Natural killer cell treated with Interleukin-12 subunit alpha and Interleukin-12 subunit beta and Interleukin-15 and Interleukin-18, amount 100 ng/mL, for 72 hours (primary cell): ENCODE measurements around the gene TRABD. TPM values are rescaled to one million over a fixed set of nuclear protein-coding genes. Genes with fewer than 3 reads are reported as not detected.

Source experiments
- ATAC-seq, 2 donors: fragments of 150-1000 bp; cut with Tn5 transposase in 1 of 2; sonication (Bioruptor Pico), chemical (Tn5 transposase) in 1 of 2; 2 replicates each; pipeline ENCODE4 v1.10.0; 2021
- DNase-seq: peaks from one replicate; pipeline ENCODE4 v3.0.0; 2022; ENCODE audit warnings: low spot score
- H3K27ac Mint-ChIP-seq, 2 donors: 1 replicate in 1 of 2; 2 replicates in 1 of 2; pipeline ENCODE4 v1.8.0; 2022; ENCODE audit warnings: mixed read lengths in 2 of 2, mild to moderate bottlenecking in 1 of 2, moderate library complexity in 1 of 2
- H3K27me3 Mint-ChIP-seq, 2 donors: 1 replicate in 1 of 2; 2 replicates in 1 of 2; pipeline ENCODE4 v1.8.0; 2022; ENCODE audit warnings: mixed read lengths in 2 of 2
- H3K36me3 Mint-ChIP-seq: one replicate; pipeline ENCODE4 v1.8.0; 2022; ENCODE audit warnings: mixed read lengths
- H3K4me1 Mint-ChIP-seq, 2 donors: 1 replicate in 1 of 2; 2 replicates in 1 of 2; pipeline ENCODE4 v1.8.0; 2022; ENCODE audit warnings: low read depth in 2 of 2, mixed read lengths in 2 of 2, mild to moderate bottlenecking in 1 of 2
- H3K4me3 Mint-ChIP-seq: one replicate; pipeline ENCODE4 v1.8.0; 2022; ENCODE audit warnings: mixed read lengths
- H3K9me3 Mint-ChIP-seq: 2 replicates; pipeline ENCODE4 v1.8.0; 2022; ENCODE audit warnings: mixed read lengths
- total RNA-seq, 2 donors: library from RNA; stranded (reverse); gene quantifications; one replicate each; pipeline ENCODE4 v1.2.3, GENCODE V29; 2022

TRABD gene
- total RNA-seq, 2 donors from 2014 or later = 71.0 to 139 TPM

DNA sequence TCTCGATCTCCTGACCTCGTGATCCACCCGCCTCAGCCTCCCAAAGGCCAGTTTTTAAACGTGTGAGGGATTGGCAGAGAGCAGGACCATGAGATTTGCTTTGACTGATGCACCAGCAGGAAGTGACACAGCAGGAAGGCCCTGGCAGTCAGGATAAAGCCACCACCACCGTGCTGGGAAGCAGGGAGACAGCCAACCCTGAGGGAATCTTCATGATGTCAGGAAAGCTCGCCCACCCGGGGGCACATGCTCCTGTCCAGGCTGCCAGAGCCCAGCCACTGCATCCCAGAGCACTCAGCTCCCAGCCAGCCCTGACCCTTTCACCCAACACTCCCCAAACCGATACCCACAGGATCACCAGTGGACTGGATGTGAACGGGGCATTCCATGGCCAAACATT lies 53.0 kb downstream of the TRABD start:
- H3K9me3 Mint-ChIP-seq = no peaks in the 10 kb centered on the region
- H3K27me3 Mint-ChIP-seq = no peaks in the 10 kb centered on the region
- H3K27ac Mint-ChIP-seq = no peak overlapping the region
- peaks cover 20 to 46% of the 10 kb centered on the region in 2 donors for H3K4me1 Mint-ChIP-seq
- ATAC-seq (no peak), DNase-seq (no peak)
- no peaks in the 10 kb centered on the region for H3K36me3 Mint-ChIP-seq
- no peak overlapping the region for H3K4me3 Mint-ChIP-seq

DNA sequence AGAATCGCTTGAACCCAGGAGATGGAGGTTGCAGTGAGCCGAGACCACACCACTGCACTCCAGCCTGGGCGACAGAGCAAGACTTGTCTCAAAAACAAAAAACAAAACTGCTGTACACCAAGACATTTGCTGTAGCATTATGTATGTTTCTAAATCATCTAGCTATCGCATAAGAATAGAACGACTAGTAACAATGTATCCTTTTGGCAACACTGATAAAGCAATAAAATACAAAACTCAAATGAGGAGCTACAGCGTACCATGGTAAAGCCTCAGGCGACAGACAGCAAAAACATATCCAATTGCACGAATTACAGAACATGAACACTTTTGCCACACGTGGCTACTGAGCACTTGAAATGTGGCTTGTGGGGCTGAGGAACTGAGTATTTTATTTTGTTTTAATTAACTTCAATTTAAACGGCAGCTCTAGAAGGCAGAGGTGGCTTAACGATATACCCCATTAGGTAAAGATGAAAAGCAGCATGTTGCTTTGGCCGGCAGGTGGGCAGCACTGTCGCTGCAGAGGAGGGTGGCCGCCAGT lies 56.8 kb downstream of the TRABD start:
- ATAC-seq = no peak
- peaks cover 6% of the 10 kb centered on the region for H3K36me3 Mint-ChIP-seq
- peaks cover 20 to 34% of the 10 kb centered on the region in 2 donors for H3K4me1 Mint-ChIP-seq
- peak overlapping the region; percentile 98 for H3K4me3 Mint-ChIP-seq
- no peaks in the 10 kb centered on the region for H3K9me3 Mint-ChIP-seq
- H3K27ac Mint-ChIP-seq = peak overlapping the region; percentile 94
- DNase-seq = no peak
- no peaks in the 10 kb centered on the region for H3K27me3 Mint-ChIP-seq

- DNase-seq = no peak
- Mint-ChIP-seq H3K36me3 (peaks cover 6% of the 10 kb centered on the region), H3K4me1 (peaks cover 26 to 35% of the 10 kb centered on the region in 2 donors), H3K9me3 (no peaks in the 10 kb centered on the region), H3K4me3 (peak overlapping the region; percentile 98), H3K27ac (peak overlapping the region; percentile 94), H3K27me3 (no peaks in the 10 kb centered on the region)
- ATAC-seq = no peak
Measured at GRCh38 chr22:50243685-50244419, 58.1 kb downstream of the TRABD start.

GRCh38 chr22:50244420-50245213 lies 58.9 kb downstream of the TRABD start, which contains the start of gene TUBGCP6:
TSS of gene TUBGCP6 (minus strand) at chr22:50245023. CDS start at chr22:50244459, 564 bp downstream.
- DNase-seq (peak; percentile 95), ATAC-seq (peak; percentile 94 to 95)
- H3K4me1 Mint-ChIP-seq = peaks cover 26 to 35% of the 10 kb centered on the region in 2 donors
- no peaks in the 10 kb centered on the region for H3K9me3 Mint-ChIP-seq
- H3K27ac Mint-ChIP-seq = peak within 1 kb of the TSS; percentile 94
- H3K36me3 Mint-ChIP-seq = peaks cover 6% of the 10 kb centered on the region
- H3K27me3 Mint-ChIP-seq = no peaks in the 10 kb centered on the region
- H3K4me3 Mint-ChIP-seq = peak within 1 kb of the TSS; percentile 98

DNA sequence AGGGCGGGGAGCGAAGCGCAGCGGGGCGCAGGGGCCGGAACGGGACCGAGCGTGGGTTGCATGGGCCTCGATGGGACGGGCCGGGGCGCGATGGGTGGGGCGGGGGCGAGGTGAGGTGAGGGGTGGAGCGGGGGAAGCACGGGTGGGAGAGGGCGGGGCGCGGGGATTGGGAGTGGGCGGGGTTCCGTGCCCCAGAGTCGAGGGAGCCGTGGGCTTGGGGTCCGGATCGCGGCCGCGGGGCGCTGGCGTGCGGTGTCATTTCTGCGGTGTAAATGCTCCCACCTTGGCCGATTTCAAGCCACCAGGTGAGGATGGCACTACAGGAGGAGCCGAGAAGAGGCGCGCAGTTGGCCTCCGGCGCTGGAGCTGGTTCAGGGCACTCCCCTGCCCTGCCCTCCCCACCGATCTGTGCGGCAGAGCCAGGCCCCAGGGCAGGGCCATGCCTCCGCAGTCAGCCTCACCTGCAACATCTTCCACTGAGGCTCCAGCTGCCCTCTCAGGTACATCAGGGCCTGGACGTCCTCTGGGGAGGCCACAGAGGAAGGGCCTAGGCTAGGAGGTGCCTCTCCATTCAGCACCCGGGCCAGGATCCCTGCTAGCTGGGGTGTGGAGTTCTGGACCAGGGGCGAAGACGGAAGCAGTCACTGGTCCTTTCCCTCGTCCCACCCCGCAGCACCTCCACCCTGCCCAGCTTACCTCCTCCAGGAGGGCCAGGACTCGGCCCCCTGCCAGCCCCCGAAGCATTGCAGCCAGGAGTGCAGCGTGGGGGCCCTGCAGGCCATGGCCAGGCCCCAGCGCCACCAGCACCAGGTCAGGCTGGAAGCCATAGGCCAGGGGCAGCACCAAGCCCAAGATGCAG lies 59.7 kb downstream of the TRABD start:
- H3K36me3 Mint-ChIP-seq = peaks cover 6% of the 10 kb centered on the region
- no peaks in the 10 kb centered on the region for H3K27me3 Mint-ChIP-seq
- no peak for DNase-seq
- H3K4me1 Mint-ChIP-seq = peaks cover 31 to 38% of the 10 kb centered on the region in 2 donors
- peak overlapping the region; percentile 98 for H3K4me3 Mint-ChIP-seq
- no peaks in the 10 kb centered on the region for H3K9me3 Mint-ChIP-seq
- ATAC-seq = no peak
- H3K27ac Mint-ChIP-seq = peak overlapping the region; percentile 94

- Mint-ChIP-seq H3K4me1 (peaks cover 25 to 34% of the 10 kb centered on the region in 2 donors), H3K27ac (peak overlapping the region; percentile 43 to 51), H3K27me3 (no peaks in the 10 kb centered on the region), H3K4me3 (peak overlapping the region; percentile 50), H3K36me3 (peaks cover 6% of the 10 kb centered on the region), H3K9me3 (no peaks in the 10 kb centered on the region)
- no peak for DNase-seq
- ATAC-seq = no peak
Measured at GRCh38 chr22:50246242-50247175, 60.8 kb downstream of the TRABD start.

DNA sequence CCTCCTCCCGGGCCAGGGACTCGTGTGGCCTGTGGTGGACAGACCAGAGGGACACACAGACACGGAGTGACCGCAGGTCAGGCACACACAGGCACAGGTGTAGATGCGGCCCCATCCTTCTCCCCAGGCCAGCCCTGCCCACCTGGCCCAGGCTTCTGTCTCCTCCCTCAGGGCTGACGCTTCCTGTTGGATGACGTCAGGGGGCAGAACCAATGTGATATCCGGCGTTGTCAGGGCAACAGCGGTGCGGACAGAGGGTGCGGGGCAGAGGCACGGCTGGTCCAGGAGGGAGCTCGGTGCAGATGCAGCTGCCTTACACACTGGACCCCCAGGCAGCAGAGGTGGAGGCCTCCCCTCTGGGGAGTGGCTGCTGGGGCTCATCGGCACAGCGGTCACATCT lies 62.0 kb downstream of the TRABD start:
- H3K4me3 Mint-ChIP-seq = peak overlapping the region; percentile 48
- H3K27me3 Mint-ChIP-seq = no peaks in the 10 kb centered on the region
- H3K36me3 Mint-ChIP-seq = peaks cover 6% of the 10 kb centered on the region
- no peaks in the 10 kb centered on the region for H3K9me3 Mint-ChIP-seq
- no peak for DNase-seq
- peak overlapping the region in 1 of 2 donors; percentile 51 for H3K27ac Mint-ChIP-seq
- peaks cover 22 to 25% of the 10 kb centered on the region in 2 donors for H3K4me1 Mint-ChIP-seq
- no peak for ATAC-seq

DNA sequence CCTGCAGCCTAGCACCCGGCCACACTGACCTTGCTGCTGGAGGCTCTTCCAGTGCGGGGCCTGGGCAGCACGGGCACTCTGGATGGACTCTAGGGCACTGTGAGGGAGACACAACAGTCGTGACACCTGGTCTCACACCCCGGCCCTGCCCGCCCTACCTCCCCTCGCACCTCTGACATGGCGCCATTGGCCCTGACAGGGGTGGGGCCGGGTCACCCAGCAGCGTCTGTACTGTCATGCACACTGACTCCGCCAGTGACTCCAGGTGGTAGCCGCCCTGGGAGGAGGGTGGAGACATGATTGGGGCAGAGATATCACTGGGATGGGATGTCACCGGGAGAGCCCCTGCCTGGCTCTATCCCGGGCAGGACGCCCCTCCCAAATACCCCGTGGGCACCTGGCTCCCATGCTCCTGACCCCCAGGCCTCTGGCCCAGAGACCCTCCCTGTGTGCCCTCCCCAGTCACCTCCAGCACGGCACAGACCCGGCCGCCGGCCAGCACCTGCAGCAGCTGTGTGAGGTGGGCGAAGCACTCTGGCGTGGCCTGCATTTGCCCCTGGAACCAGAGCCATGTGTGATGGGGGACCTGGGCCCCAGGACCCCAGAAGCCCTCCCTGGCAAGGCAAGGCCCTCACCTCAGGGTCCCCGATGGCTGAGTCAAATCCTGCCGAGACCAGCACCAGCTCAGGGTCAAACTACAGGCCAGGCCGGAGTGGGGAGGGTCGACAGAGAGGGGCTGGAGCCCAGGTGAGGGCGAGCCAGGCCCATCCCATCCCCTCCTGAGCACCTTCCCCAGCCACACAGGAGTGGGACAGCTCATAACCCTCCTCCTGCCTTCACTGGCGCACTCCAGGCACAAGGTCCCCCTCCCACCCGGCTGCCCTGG lies 62.7 kb downstream of the TRABD start:
- H3K9me3 Mint-ChIP-seq = no peaks in the 10 kb centered on the region
- no peaks in the 10 kb centered on the region for H3K27me3 Mint-ChIP-seq
- peaks cover 6% of the 10 kb centered on the region for H3K36me3 Mint-ChIP-seq
- peak overlapping the region in 1 of 2 donors; percentile 51 for H3K27ac Mint-ChIP-seq
- peaks cover 22 to 25% of the 10 kb centered on the region in 2 donors for H3K4me1 Mint-ChIP-seq
- no peak for DNase-seq
- no peak for ATAC-seq
- H3K4me3 Mint-ChIP-seq = no peak overlapping the region

Other genes with a start within 250 kb of the TRABD start
- 100 to 1,000 TPM in 1 of 2 donors, 10 to 100 TPM in 1; 78.5 to 115 TPM for gene PIM3, start 225.1 kb upstream of the TRABD start, total RNA-seq
- not detected for gene IL17REL, start 173.1 kb upstream of the TRABD start, total RNA-seq
- not detected for gene TTLL8, start 127.6 kb upstream of the TRABD start, total RNA-seq
- gene MLC1, start 100.5 kb upstream of the TRABD start, total RNA-seq = 10 to 100 TPM in 1 of 2 donors, 1 to 10 TPM in 1; 4.5 to 14.8 TPM
- gene MOV10L1, start 95.9 kb upstream of the TRABD start, total RNA-seq = not detected
- gene PANX2, start 15.2 kb upstream of the TRABD start, total RNA-seq = 1 to 10 TPM; 3.0 to 3.5 TPM
- gene SELENOO, start 15.1 kb downstream of the TRABD start, total RNA-seq = 10 to 100 TPM; 23.4 to 43.3 TPM
- gene TUBGCP6, start 59.1 kb downstream of the TRABD start, total RNA-seq = 10 to 100 TPM; 47.6 to 80.1 TPM
- gene HDAC10, start 65.4 kb downstream of the TRABD start, total RNA-seq = 100 to 1,000 TPM in 1 of 2 donors, 10 to 100 TPM in 1; 54.5 to 113 TPM
- gene MAPK12, start 75.8 kb downstream of the TRABD start, total RNA-seq = 1 to 10 TPM; 1.6 to 9.0 TPM
- 10 to 100 TPM; 10.2 to 15.1 TPM for gene MAPK11, start 84.5 kb downstream of the TRABD start, total RNA-seq
- 1 to 10 TPM; 4.4 to 5.5 TPM for gene PLXNB2, start 121.7 kb downstream of the TRABD start, total RNA-seq
- 1 to 10 TPM; 2.2 TPM for gene DENND6B, start 141.1 kb downstream of the TRABD start, total RNA-seq
- gene PPP6R2, start 157.4 kb downstream of the TRABD start, total RNA-seq = 100 to 1,000 TPM in 1 of 2 donors, 10 to 100 TPM in 1; 61.1 to 100 TPM